ENCODE data around the gene LRRC49. TPM values are rescaled to one million over a fixed set of nuclear protein-coding genes. Genes with fewer than 3 reads are reported as not detected.

LRRC49 gene
- total RNA-seq, 1 experiment from 2014 or later: 7.4 TPM

DNA sequence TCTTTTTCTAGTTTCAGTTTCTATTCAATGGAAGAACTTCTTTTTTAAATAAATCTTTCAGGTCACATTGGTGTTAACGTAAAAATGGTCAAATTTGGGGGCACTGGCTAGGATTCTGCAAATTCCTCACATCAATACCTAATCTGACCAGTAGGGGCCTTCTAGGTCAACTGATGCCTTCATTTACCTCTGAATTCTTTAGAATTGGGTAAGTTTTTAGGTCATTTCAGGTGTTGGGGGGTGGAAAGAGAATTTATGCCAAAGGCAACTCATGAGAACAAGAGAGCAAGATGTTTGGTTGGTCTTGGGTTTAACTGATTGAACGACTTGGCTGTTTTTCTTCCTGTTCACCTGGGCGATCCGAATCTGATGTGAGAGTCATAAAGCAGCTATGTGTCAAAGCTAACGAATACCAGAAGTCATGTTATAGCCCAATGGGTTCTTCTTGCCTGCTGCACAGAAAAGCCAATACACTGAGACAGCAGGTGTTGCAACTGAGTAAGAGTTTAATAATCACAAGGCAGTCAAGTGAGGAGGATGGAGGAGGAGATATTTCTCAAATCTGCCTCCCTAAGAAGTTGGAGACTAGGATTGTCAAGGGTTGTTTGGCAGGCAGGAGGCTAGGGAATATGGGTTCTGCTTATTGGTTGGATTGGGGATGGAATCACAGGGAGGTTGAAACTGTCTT is 15.3 kb downstream of the LRRC49 start:
- DNase-seq (ENCODE audit: low read depth, low spot score) (no peak), ATAC-seq (no peak)
- H3K4me3 ChIP-seq (replicated peaks in 1 of 2; ENCODE audit: low read depth in 1 of 2, low read length in 2 of 2): no peak overlapping the region
- no peaks in the 10 kb centered on the region for H3K9me2 ChIP-seq (ENCODE audit: insufficient read depth)
- CTCF ChIA-PET: no interaction called here
- H3K9ac ChIP-seq (ENCODE audit: low read length): no peak overlapping the region
- no peak overlapping the region for H2AFZ ChIP-seq (ENCODE audit: low read depth, low read length, poor library complexity, severe bottlenecking)
- no peaks in the 10 kb centered on the region for H4K20me1 ChIP-seq (ENCODE audit: insufficient read depth)
- no peak overlapping the region for H3K4me2 ChIP-seq (ENCODE audit: low read length)
- TF ChIP-seq EGR1 (IDR thresholded peaks at IDR 0.05; ENCODE audit: low read depth) (no peak), EZH2 (IDR thresholded peaks at IDR 0.05) (no peak), JUND (IDR thresholded peaks at IDR 0.05) (no peak), CBX3 (IDR thresholded peaks at IDR 0.05; ENCODE audit: low read depth) (peak; percentile 85)
- TF ChIP-seq, protein P1, sequence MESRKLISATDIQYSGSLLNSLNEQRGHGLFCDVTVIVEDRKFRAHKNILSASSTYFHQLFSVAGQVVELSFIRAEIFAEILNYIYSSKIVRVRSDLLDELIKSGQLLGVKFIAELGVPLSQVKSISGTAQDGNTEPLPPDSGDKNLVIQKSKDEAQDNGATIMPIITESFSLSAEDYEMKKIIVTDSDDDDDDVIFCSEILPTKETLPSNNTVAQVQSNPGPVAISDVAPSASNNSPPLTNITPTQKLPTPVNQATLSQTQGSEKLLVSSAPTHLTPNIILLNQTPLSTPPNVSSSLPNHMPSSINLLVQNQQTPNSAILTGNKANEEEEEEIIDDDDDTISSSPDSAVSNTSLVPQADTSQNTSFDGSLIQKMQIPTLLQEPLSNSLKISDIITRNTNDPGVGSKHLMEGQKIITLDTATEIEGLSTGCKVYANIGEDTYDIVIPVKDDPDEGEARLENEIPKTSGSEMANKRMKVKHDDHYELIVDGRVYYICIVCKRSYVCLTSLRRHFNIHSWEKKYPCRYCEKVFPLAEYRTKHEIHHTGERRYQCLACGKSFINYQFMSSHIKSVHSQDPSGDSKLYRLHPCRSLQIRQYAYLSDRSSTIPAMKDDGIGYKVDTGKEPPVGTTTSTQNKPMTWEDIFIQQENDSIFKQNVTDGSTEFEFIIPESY (IDR thresholded peaks at IDR 0.05; ENCODE audit: extremely low read depth, insufficient replicate concordance, low read length): no peak
- TF ChIP-seq, protein P2, sequence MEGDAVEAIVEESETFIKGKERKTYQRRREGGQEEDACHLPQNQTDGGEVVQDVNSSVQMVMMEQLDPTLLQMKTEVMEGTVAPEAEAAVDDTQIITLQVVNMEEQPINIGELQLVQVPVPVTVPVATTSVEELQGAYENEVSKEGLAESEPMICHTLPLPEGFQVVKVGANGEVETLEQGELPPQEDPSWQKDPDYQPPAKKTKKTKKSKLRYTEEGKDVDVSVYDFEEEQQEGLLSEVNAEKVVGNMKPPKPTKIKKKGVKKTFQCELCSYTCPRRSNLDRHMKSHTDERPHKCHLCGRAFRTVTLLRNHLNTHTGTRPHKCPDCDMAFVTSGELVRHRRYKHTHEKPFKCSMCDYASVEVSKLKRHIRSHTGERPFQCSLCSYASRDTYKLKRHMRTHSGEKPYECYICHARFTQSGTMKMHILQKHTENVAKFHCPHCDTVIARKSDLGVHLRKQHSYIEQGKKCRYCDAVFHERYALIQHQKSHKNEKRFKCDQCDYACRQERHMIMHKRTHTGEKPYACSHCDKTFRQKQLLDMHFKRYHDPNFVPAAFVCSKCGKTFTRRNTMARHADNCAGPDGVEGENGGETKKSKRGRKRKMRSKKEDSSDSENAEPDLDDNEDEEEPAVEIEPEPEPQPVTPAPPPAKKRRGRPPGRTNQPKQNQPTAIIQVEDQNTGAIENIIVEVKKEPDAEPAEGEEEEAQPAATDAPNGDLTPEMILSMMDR (IDR thresholded peaks at IDR 0.05 in 2 of 3, conservative IDR thresholded peaks at IDR 0.05 in 1 of 3; ENCODE audit: borderline replicate concordance in 1 of 3, insufficient read depth in 1 of 3, low read depth in 2 of 3, low read length in 2 of 3): peak in 2 of 3 experiments; percentile 43 to 70; a peak in 3 of 6 replicates
- H3K27me3 ChIP-seq (ENCODE audit: insufficient read depth, low read length): no peaks in the 10 kb centered on the region
- intact Hi-C loops (cut with micrococcal nuclease): no loop called here
- RAD21 ChIA-PET (ENCODE audit: low non-redundant PET in 1 of 2, low total read pairs in 2 of 2, uncharacterized antibody in 2 of 2, unreplicated experiment in 2 of 2): no interaction called here
- BruUV-seq (replicated peaks): no TSS peak
- peaks cover 0 to under 1% of the 10 kb centered on the region in 2 experiments; a peak in 1 of 4 replicates for H3K4me1 ChIP-seq (ENCODE audit: control insufficient read depth in 1 of 2, insufficient read depth in 2 of 2, low read length in 2 of 2)
- peaks cover 10 to 14% of the 10 kb centered on the region in 2 experiments; a peak in 2 of 4 replicates for H3K9me3 ChIP-seq (ENCODE audit: control insufficient read depth in 1 of 2, insufficient read depth in 1 of 2, low read depth in 1 of 2, low read length in 2 of 2)
- H3K79me2 ChIP-seq (ENCODE audit: insufficient read depth, low read length): no peaks in the 10 kb centered on the region
- H3K27ac ChIP-seq (ENCODE audit: low read depth, low read length): no peak overlapping the region
- H3K36me3 ChIP-seq (ENCODE audit: control insufficient read depth in 1 of 2, insufficient read depth in 2 of 2, low read length in 2 of 2): no peaks in the 10 kb centered on the region
- POLR2A ChIA-PET: no interaction called here
